GM12878 (cell line): ENCODE data around the gene IFIH1. TPM values are rescaled to one million over a fixed set of nuclear protein-coding genes. Genes with fewer than 3 reads are reported as not detected.

Experiments used
- ATAC-seq: fragments of 200-7000 bp; cut with Tn5 transposase; 3 replicates; pipeline ENCODE4 v1.9.1; 2020; ENCODE audit warnings: mild to moderate bottlenecking, moderate library complexity
- BruUV-seq: library from RNA; stranded (reverse); fragments of 400-500 nt; replicated peaks from 2 replicates; lab custom pipeline; 2021; lab: Mats Ljungman, UMichigan
- CTCF ChIA-PET: fragments of 300-600 bp; sonication (Branson Sonifier 250); formaldehyde crosslinking; extraction: SDS; loops from one replicate; lab custom pipeline; 2021; ENCODE audit warnings: inconsistent platforms; lab: Yijun Ruan, JAX
- POLR2A ChIA-PET: fragments of 350-600 bp; formaldehyde crosslinking; extraction: SDS; loops from one replicate; lab custom pipeline; 2021; ENCODE audit warnings: inconsistent platforms; lab: Charles Lee
- RAD21 ChIA-PET: fragments of 300-600 bp; sonication (Branson Sonifier 250); formaldehyde crosslinking; loops from one replicate; lab custom pipeline; 2023; ENCODE audit warnings: antibody characterized with exemption; ENCODE audit not compliant: unreplicated experiment; lab: Charles Lee
- SMC1A ChIA-PET: fragments of 300-600 bp; sonication (Branson Sonifier 250); formaldehyde crosslinking; loops from one replicate; lab custom pipeline; 2023; ENCODE audit not compliant: unreplicated experiment, uncharacterized antibody; lab: Charles Lee
- DNase-seq: peaks from one replicate; pipeline ENCODE4 v3.0.0-alpha.2; 2011; ENCODE audit warnings: low read depth, low spot score
- FAIRE-seq: peaks from 3 replicates; lab custom pipeline; 2011; peaks lifted over from hg19 to GRCh38; lab: Jason Lieb, UNC
- H2AFZ ChIP-seq: 2 replicates; pipeline ENCODE4 v1.6.0; 2011; ENCODE audit warnings: low read depth, low read length, control low read depth; ENCODE audit not compliant: control insufficient read depth
- H3K27ac ChIP-seq: 2 replicates; pipeline ENCODE4 v1.5.1; 2011; ENCODE audit warnings: control low read depth; ENCODE audit not compliant: control insufficient read depth, insufficient read depth
- H3K27me3 ChIP-seq, 2 experiments: replicated peaks in 1 of 2; 2 replicates each; pipeline versions ENCODE4 v1.6.0 to v1.6.1; 2011; ENCODE audit warnings: low read length in 1 of 2; ENCODE audit not compliant: control insufficient read depth in 2 of 2, insufficient read depth in 2 of 2
- H3K36me3 ChIP-seq, 2 experiments: 2 replicates each; pipeline ENCODE4 v1.5.1; 2011; ENCODE audit warnings: low read length in 1 of 2; ENCODE audit not compliant: control insufficient read depth in 2 of 2, insufficient read depth in 2 of 2
- H3K4me1 ChIP-seq: 2 replicates; pipeline ENCODE4 v1.6.1; 2011; ENCODE audit warnings: mild to moderate bottlenecking, low read length, moderate library complexity, mixed read lengths; ENCODE audit not compliant: control insufficient read depth, insufficient read depth
- H3K4me2 ChIP-seq: 2 replicates; pipeline ENCODE4 v1.6.0; 2011; ENCODE audit warnings: control low read depth; ENCODE audit not compliant: control insufficient read depth, insufficient read depth
- H3K4me3 ChIP-seq: fragments of 200-600 bp; sonication (generic); 2 replicates; pipeline ENCODE4 v1.5.1; 2016
- H3K79me2 ChIP-seq: 2 replicates; pipeline ENCODE4 v1.6.0; 2011; ENCODE audit warnings: low read length; ENCODE audit not compliant: control insufficient read depth, insufficient read depth
- H3K9ac ChIP-seq: 2 replicates; pipeline ENCODE4 v1.8.0; 2011; ENCODE audit warnings: low read length, control low read depth, mixed read lengths; ENCODE audit not compliant: control insufficient read depth, insufficient read depth
- H3K9me3 ChIP-seq: replicated peaks from 3 replicates; pipeline ENCODE4 v1.5.1; 2011; ENCODE audit warnings: mild to moderate bottlenecking, low read length; ENCODE audit not compliant: control insufficient read depth, insufficient read depth
- H4K20me1 ChIP-seq: 2 replicates; pipeline ENCODE4 v1.6.0; 2011; ENCODE audit not compliant: control insufficient read depth, insufficient read depth
- CUX1 ChIP-seq: IDR thresholded peaks from 2 replicates; pipeline ENCODE4 v1.6.1; 2012; ENCODE audit warnings: improper control_type of control experiment, low read depth, low read length; ENCODE audit not compliant: insufficient replicate concordance
- E2F4 ChIP-seq: IDR thresholded peaks from 2 replicates; pipeline ENCODE4 v1.6.1; 2012; ENCODE audit warnings: low read depth, low read length, improper control_type of control experiment
- MAX ChIP-seq: IDR thresholded peaks from 2 replicates; pipeline ENCODE4 v1.6.1; 2012; ENCODE audit warnings: low read depth, low read length, improper control_type of control experiment
- REST ChIP-seq: IDR thresholded peaks from 2 replicates; pipeline ENCODE4 v1.6.1; 2012; ENCODE audit warnings: mild to moderate bottlenecking, low read depth, low read length
- SP1 ChIP-seq: IDR thresholded peaks from one replicate; pipeline ENCODE4 v1.6.1; 2011; ENCODE audit warnings: low read depth, low read length
- ZBTB33 ChIP-seq: fragments of 450-650 bp; IDR thresholded peaks from 2 replicates; pipeline ENCODE4 v1.6.1; 2017; ENCODE audit warnings: mild to moderate bottlenecking
- WGBS: methylation state at CpG from one replicate; pipeline ENCODE4 v1.1.6; 2016; ENCODE audit warnings: low lambda C conversion rate; ENCODE audit not compliant: insufficient replicate concordance, insufficient coverage; ENCODE audit errors: missing lambda C conversion rate; 5-methylcytosine and 5-hydroxymethylcytosine counted together
- in situ Hi-C: fragments of 300-500 bp; cut with MboI; formaldehyde crosslinking; loops from 9 replicates; pipeline ENCODE4 v1.14.3; 2018; ENCODE audit warnings: mixed read lengths
- intact Hi-C: fragments of 100-400 bp; cut with micrococcal nuclease; formaldehyde crosslinking; loops from one replicate; pipeline ENCODE4 v1.14.2; 2022; ENCODE audit not compliant: unreplicated experiment
- polyA plus RNA-seq, 11 experiments: library from polyadenylated mRNA; depleted of rRNA in 4 of 11; unstranded in 6 of 11; stranded (reverse) in 5 of 11; fragments of >200 nt; fragmentation: Nextera tagmentation in 4 of 11; fragmentation: Illumina TruSeq in 1 of 11; extraction: Ambion mirVana in 4 of 11; extraction: Trizol in 1 of 11; gene quantifications; 1 replicate in 1 of 11; 2 replicates in 10 of 11; pipeline versions ENCODE4 v1.2.1 to v1.2.3, GENCODE V29; 2011 to 2016; ENCODE audit warnings: inconsistent platforms in 2 of 11, missing spikeins in 2 of 11, low read depth in 1 of 11
- total RNA-seq, 4 experiments: library from RNA; depleted of rRNA in 3 of 4; stranded (reverse); fragments of >200 nt in 3 of 4; fragmentation: Illumina TruSeq in 1 of 4; extraction: Trizol in 1 of 4; gene quantifications; 2 replicates each; pipeline versions ENCODE4 v1.2.1 to v1.2.3, GENCODE V29; 2013 to 2021

Gene IFIH1
- total and polyA plus RNA-seq, 10 of the 15 experiments (the other 5 are each of a cell fraction or from before 2014, with no cell fraction given), result 12.5 to 40.9 (median 28.8) TPM

GRCh38 chr2:162277381-162277780, 41.1 kb downstream of the IFIH1 start:
- H3K9me3 ChIP-seq, result no peaks in the 10 kb centered on the region
- no peaks in the 10 kb centered on the region for H3K4me1 ChIP-seq
- intact Hi-C loops, result no loop called here
- no peak overlapping the region for H2AFZ ChIP-seq
- 88% methylated on average over 4 of the region's 4 CpGs for WGBS
- no TSS peak for BruUV-seq
- H3K79me2 ChIP-seq, result no peaks in the 10 kb centered on the region
- H3K9ac ChIP-seq, result no peak overlapping the region
- H3K4me2 ChIP-seq, result no peak overlapping the region
- H3K36me3 ChIP-seq, result peaks cover 1 to 9% of the 10 kb centered on the region in 2 experiments; a peak in 2 of 4 replicates
- no peak for TF ChIP-seq E2F4
- TF ChIP-seq REST, result no peak
- no peak for TF ChIP-seq MAX
- TF ChIP-seq ZBTB33, result no peak
- no peak for TF ChIP-seq SP1
- TF ChIP-seq CUX1, result no peak
- H4K20me1 ChIP-seq, result no peaks in the 10 kb centered on the region
- H3K27me3 ChIP-seq, result no peaks in the 10 kb centered on the region
- no peak for DNase-seq
- ChIA-PET POLR2A (no interaction called here), RAD21 (interaction anchor here (1.0 kb wide), 1 partner anchor 17 kb away, joined by 3 read pairs; no protein-coding TSS in a partner anchor), SMC1A (interaction anchor here (0.8 to 1.8 kb wide), 7 partner anchors 10 to 45 kb away, joined by 3 to 8 read pairs (median 4); no protein-coding TSS in a partner anchor), CTCF (interaction anchor here (0.6 to 13.1 kb wide), 4 partner anchors 22 to 57 kb away, joined by 3 to 172 read pairs (median 4); no protein-coding TSS in a partner anchor)
- H3K4me3 ChIP-seq, result no peak overlapping the region
- H3K27ac ChIP-seq, result no peak overlapping the region
- no peak for FAIRE-seq
- no peak for ATAC-seq
- in situ Hi-C loops, result no loop called here
